NK-92 (cell line): ENCODE measurements around the gene IGF2BP3.

Experiments
- DNase-seq: peaks from one replicate; lab custom pipeline; 2025; ENCODE audit not compliant: unreplicated experiment; lab: John Stamatoyannopoulos, UW

The IGF2BP3 gene

DNA sequence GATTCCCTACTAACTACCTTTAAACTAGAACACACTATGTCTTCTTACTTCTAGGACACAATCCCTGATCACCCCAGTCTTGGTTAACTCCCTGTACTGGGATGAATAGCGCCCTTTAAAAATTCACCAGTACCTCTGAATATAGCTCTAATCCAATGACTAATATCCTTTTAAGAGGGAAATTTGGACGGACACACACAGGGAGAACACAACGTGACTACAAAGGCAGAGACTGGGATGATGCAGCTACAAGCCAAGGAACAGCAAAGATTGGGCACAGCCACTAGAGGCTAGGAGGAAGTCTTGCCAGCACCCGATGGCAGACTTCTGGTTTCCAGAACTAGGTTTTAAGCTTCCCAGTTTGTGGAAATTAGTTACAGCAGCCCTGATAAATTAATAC, 89.7 kb downstream of the IGF2BP3 start:
- no peak for DNase-seq

DNA sequence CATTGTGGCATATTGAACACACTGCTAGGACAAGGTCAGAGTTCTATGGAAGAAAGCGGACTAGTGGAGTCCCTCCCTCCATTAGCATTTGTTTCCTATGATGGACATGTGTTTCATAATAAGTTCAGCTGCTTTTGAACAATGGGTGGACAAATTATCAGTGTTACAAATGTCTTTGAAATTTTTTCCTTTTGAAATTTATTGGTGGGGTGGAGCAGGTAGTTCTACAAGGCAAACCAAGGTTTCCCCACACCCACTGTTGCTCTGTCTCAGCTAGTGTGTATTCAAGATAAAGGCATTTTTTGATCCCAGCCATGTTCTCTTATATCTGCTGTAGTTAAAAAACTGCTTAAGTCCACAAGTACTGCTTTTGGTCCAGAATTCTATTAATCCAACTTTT, 91.3 kb downstream of the IGF2BP3 start:
- no peak for DNase-seq

DNA sequence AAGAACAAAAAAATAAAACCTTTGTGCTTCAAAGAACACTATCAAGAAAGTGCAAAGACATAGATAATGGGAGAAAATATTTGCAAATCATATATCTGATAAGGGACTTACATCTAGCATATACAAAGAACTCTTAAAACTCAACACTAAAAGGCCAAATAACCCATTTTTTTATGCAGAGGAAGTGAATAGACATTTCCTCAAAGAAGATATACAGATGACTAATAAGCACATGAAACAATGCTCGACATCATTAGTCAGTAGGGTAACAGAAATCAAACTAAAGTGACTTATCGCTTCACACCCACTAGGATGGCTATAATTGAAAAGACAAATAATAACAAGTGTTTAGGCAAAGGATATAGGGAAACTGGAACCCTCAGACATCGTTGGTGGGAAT, 93.2 kb downstream of the IGF2BP3 start:
- DNase-seq: no peak

DNA sequence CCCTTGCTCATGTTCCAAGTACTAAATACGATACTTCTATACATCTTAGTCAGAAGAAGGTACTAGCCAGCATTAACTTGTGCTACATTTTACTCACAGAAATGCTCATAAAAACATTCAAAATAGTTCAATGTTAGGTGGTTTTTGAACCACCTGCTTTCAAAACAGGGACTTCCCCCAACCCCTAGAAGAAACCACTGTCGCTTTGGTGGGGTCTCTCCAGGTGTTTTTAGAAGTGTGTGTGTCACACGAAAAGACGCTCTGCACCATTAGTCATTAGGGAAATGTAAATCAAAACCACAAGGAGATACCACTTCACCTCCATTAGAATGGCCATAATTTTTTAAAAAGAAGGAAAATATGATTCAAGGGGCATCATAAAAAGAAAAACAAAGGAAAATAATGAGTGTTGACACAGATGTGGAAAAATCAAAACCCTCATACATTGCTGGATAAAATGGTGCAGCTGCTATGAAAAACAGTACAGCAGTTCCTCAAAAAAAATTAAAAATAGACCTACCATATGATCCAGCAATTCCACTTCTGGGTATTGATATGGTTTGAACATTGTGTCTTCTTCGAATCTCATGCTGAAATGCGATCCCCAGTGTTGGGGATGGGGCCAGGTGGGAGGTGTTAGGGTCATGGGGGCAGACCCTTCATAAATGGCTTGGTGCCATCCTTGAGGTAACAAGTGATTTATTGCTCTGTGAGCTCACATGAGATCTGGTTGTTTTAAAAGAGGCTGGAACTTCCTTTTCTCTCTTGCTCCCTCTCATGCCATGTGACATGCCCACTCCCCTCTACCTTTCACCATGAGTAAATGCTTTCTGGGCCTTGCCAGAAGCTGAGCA, 96.9 kb downstream of the IGF2BP3 start:
- no peak for DNase-seq

DNA sequence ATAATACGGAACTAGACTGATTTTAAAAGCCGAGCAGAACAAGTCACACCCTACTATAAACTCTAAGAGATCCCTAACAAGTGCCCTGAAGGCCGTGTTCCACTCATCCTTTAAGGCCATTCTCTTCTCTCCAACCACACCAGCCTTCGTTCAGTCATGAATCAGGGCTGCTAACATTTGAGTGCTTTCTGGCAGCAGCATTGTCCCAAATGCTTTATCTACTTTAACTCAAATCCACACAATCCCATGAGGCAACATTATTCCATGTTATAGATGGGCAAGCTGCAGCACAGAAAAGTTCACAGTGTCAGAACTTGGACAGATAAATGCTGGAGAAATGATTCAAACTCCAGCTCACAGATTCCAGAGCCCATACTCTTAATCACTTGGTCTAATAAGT, 97.7 kb downstream of the IGF2BP3 start:
- DNase-seq: no peak

DNA sequence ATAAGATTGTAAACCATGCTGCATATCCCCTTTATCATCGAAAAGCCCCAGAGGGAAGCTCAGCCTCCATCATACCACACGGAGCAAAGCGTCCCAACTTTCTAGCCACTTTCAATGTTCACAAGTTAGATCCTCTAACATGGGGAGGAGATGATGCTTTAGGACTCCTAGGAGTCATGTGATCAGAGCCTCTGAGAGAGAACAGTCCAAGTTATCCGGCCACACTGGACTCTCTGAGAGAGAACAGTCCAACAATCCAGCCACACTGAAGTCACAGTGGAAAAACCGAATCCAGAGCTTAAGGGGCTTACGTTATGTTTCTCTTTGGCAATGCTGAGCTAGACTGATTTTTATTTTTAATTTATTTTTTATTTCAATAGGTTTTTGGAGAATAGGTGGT, 98.6 kb downstream of the IGF2BP3 start:
- no peak for DNase-seq

DNA sequence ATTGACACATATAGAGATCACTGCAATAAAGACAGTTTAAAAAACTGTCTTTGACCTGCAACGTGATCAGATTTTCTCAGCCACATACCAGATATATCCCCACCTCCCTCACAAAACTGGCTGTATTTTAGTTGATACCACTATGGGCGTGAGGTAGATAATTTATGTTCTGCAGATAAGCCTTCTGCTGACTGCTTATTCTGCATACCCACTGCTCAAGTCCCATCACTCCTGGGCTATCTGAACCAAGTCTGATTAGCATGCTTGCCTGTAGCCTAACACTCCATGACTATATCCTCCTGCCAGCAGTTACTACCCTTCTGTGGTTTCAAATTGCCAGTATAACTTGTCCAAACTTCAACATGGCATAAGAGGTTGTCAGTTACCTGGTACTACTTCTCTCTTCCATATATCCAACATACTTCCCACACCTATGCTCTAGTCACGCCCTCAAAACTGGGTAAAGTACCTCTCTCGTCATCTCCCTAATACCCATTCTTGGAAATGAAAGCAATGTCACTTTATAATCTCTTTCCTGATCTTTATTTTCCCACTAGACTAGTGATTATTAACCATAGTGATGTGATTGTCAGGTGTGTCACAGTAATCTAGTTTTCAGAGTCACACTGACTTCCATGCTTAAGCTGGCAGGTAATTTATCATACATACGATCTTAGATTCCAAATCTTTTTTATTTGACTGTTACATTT, 100.4 kb downstream of the IGF2BP3 start:
- no peak for DNase-seq

DNA sequence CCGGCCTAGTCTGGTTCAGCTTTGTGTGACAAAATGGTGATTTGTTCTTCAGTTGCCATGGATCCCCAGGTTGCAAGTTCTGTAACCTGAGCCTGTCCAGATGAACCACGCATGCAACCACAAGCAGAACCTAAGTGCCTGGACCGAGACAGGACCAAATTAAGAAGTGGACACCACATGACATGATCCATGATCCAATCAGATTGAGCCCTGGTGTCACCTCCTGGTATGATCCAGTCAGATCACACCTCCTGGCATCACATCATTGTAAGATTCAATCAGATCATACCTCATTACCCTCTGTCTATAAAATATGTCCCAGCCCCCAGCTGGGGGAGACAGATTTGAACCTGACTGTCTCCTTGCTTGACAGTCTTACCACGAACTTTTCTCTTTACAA, 101.2 kb downstream of the IGF2BP3 start:
- DNase-seq: no peak

DNA sequence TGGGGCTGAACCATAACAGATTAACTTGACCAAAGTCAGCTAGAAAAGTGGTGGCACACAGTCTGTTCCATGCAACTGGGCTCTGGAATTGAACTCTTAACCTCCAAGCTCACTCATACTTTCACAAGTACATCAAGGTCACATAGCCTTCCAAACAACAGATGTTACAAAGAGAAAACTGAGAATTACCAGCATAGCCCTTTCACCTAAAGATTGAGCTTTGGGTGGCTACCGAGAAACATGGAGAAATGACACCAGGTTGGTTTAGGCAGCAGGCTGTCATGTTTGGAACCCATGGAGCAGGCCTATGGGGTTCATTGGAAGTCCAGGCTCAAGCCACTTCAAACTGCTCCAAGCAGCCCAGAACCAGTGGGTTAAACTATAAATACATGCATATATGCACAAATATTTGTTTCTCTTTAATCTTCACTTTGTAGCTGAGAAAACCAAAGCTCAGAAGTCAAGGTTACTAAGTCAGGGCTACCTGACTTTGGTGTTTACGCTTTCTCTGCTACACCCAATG, 112.1 kb downstream of the IGF2BP3 start:
- no peak for DNase-seq

DNA sequence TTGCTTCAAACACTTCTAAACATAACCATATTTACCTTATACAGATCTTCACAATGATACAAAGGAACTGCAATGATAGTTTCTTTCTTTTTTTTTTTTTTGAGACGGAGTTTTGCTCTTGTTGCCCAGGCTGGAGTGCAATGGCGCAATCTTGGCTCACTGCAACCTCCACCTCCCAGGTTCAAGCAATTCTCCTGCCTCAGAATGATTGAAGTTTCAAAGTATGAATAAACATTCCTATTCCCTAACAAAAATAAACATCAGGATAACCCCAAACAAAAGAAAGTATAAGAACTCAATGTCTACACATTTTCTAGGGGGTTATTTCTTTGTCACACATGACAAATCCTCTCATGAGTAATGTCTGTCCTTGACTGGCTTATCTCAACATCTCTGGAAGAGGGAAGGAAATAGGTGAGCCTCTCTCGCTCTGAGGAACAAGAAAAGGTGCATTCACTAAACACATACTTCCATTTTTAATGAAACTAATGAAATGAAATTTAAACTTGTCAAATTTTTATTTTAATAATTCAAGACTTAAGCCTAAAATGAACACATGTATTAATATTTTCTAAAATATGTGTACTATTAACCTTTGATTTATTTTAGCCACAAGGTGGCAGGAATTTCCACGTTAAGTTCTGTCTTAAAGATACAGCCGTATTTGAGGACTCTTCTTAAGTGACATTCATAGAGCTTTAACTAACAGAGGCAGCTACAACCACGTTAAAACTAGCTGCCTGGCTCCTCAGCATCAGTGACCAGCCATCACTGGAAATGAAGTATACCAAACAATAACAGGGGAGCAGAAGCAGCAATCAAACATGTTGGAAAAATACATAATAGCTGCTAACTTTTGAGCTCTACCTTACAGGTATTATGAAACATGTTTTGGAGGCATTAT, 112.8 kb downstream of the IGF2BP3 start:
- DNase-seq: no peak

DNA sequence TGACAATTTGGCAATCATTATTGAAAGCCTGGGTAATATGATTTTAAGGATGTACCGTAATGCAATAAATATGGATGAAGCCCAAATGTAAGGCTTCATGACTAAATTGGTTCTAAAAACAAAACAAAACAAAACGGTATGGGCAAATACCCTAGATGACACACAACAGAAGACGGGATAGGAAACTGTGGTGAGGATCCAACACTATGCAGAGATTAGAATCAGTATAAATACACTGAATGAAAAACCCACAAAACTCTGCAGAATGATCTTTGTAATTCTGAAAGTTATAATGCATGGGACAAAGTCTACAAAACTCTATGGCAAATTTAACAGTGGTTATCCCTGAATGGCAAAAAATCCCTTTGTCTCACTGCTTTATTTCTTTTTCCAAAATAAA, 113.6 kb downstream of the IGF2BP3 start:
- DNase-seq: no peak

DNA sequence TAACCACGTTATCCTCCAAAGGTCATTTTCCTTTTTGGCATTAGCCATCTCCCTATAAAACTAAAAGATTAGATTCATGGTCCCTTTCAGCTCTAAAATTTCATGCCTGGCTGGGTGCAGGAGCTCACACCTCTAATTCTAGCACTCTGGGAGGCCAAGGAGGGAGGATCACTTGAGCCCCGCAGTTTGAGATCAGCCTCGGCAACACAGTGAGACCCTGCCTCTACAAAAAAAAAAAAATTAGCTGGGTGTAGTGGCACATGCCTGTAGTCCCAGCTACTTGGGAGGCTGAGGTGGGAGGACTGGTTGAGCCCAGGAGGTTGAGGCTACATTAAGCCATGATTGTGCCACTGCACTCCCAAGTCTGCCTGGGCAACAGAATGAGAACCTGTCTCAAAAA, 114.1 kb downstream of the IGF2BP3 start:
- no peak for DNase-seq

DNA sequence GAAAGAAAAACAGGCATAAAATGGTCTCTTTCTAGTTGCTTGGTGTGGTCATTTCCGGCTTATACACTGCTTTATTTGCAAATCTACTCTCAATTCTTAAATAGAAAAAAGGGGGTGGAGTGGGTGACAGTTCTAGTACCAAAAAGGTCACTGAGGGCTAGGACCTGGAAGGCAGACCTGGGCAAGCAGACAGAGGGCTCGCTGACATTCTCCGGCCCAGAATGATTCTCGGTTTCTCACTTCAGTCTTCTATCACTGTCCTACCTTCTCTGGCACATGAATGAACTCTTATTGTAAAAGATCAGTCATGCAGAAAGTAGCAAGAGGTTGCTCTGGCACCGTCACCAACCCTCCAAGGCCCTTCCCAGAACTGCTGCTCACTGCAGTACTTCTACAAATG, 117.1 kb downstream of the IGF2BP3 start:
- no peak for DNase-seq

DNA sequence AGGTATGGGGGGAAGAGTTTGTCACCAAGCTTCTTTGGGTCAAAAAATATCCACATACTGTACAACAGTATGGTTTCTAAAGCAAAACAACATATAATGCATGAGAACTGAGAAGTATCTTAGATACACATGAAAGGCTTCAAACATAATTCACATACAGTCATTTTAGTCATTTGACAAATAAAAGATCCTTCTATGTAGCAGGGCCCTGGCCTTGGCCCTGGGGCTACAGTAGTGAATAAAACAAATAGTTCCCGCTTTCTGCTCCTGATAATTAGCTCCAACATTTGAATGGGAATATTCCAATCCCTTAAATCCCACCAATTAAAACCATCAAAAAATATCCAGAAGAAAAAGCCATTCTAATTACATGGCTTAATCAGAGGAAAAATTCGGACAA, 119.8 kb downstream of the IGF2BP3 start:
- no peak for DNase-seq

DNA sequence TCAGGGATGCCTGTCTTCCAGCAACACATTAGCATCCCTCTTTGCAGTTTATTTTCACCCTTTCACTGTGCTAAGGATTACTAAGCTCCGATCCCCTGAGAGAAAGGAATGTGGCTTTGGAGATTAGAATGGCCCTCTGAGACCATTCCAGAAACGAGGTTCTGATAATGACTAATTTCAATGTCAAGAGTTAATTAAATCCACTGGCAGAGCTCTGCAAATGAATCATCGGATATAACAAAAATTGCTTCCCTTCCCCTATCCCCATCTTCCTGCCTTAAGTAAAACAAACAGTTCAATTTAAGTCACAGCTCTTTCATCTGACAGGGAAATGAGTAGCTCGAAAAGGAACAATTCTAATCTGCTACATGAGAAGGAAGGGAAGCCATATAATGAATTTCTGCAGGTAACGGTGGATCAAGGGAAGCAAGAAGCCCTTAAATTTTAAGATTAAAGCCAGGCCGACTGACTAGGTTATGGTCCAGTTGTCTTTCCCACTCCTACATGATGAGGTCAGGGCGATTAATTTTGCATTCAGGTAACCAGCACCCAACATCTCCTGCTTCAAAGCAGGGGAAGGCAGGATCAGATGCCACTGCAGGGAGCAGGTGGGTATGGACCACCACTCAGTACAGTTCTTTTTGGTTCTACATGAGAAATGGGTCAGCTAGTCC, 120.7 kb downstream of the IGF2BP3 start:
- DNase-seq: no peak

DNA sequence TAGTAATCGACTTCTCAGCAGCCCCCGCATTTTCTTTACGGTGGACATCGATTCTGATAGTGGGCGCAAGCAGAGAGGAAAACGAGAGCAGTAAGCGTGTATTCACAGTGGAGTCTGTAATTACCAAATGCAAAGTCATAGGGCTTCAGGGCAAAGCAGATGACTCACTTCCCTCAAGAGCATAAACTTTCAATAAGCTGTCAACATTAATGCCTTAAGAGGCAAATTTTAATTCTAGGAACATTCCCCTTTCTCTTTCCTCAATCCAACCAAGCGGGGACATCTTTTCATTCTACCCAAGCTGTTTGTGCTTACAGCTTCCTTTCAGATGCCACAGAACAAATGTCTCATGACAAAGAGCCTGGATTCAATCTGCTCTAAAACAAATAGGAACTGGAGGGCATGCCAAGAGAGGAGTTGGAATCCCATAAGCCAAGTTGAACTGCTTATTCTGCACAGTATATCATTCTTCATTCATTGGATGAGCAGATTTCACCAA, 122.6 kb downstream of the IGF2BP3 start:
- no peak for DNase-seq

DNA sequence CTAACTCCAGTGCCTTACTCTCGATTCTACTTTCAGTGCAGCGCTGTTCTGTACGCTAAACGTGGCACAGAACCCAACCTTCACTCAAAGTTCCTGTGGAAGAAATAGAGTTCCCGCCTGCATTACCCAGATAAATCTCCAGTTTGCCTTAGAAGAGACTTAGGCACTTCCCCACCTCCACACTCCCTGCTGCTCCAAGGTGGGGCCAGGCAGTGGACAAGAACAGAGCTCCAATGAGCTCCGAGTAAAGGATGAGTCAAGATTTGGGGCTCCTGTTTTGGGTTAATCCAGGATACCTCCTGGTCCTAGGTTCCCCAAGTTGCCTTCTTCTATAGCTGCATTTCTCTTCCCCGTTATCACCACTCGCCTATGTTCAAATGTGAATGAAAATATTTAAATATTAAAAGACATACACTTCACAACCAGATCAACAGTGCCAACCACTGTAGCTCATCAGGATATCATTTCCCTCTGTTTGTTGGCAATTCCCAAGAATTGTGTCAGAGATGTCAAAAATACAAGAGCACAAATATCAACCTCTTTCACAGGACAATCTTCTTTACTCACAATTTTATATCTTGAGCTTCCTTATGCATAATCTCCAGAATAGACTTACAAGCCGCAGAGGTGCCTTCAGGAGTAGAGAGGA, 123.1 kb downstream of the IGF2BP3 start:
- DNase-seq: no peak

DNA sequence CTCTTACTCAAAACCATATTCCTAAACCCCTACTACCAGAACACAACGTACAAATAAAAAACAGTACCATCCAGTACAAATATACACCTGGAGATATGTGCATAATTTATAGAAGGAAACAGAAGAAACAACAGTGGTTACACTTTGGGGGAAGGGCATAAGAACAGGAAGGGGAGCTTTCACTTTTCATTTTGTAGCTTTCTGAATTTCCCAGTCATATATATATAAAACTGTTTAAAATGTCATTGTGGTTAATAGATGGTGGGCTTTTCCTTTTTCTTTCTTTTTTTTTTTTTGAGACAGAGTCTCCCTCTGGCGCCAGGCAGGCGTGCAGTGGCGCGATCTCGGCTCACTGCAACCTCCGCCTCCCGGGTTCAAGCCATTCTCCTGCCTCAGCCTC, 124.0 kb downstream of the IGF2BP3 start:
- no peak for DNase-seq

DNA sequence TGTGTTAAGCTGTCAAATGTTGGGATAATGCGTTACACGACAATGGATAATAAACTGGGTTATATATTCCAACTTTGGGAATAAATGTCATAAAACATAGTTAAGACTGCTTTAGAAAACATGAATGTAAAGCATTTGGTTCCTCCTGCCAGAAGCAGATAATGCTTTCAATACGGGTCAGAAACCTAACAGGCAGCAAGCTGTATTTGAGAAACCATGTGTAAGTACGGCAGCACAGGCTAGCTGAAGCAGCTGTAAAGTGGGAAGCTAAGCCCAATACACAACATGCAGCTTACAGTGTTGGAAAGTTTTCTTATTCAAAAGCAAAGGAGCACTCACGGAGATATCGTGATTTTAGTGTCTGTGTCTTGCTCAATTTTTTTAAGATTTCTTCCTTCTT, 124.7 kb downstream of the IGF2BP3 start:
- DNase-seq: no peak

DNA sequence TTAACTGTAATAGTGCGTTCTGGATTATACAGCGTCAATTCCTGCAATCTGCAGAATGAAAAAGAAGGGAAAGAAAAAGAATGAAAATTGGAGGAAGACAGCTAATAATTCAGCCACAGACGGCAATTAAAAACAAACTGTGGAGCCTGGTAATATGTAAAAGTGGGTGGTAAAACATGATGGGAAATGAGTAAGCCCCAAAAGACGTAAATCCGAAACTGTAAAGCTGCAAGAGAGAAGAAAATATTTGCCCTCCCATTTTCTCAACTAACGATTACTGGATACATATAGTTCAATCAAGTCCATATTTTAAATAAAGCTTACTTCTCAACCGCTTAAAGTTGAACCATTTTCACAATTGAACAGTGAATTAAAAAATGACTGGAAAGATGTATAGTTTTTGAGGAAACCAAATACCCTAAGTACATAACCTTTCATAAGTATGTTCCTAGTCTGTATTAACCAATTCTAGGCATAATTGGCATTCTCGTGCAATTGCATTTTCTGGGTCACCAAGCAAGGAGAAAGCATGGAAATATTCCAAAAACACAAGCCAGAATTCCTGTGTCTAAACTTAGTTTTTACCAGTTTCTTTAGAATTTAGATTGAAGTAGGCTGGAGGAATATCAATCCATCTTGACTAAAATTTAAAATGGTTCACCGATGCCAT, 126.3 kb downstream of the IGF2BP3 start:
- no peak for DNase-seq
